Activated CD4-positive, alpha-beta T cell treated with anti-CD3 and anti-CD28 coated beads, Interleukin-2, Interleukin-4, amounts not matched to agents 100 ng/mL and 50 ng/mL, durations not matched to agents 16 hours and 8 hours (primary cell): ENCODE data around the gene CKM.
"Not testable (repeated sequence)": the region's sequence is repeated elsewhere in the genome, so short reads cannot be mapped to it uniquely, and the experiment has no call there.

ENCODE experiments used
- DNase-seq: peaks from one replicate; pipeline ENCODE4 v3.0.0-alpha.2; 2020; ENCODE audit warnings: low spot score

Gene CKM

DNA sequence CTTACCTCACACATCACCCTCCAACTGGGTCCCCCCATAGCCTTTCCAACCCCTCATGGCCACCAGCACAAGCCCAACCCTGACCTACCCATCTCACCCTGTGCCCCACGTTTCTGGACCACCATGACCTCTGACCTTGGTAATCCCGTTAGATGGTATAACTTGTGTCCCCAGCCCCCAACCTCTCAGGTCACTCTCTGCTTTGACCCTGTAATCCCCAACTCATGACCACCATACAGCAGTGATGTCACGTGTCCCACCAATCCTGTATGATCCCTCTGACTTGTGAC is 26.4 kb upstream of the CKM start:
- DNase-seq, result no peak

DNA sequence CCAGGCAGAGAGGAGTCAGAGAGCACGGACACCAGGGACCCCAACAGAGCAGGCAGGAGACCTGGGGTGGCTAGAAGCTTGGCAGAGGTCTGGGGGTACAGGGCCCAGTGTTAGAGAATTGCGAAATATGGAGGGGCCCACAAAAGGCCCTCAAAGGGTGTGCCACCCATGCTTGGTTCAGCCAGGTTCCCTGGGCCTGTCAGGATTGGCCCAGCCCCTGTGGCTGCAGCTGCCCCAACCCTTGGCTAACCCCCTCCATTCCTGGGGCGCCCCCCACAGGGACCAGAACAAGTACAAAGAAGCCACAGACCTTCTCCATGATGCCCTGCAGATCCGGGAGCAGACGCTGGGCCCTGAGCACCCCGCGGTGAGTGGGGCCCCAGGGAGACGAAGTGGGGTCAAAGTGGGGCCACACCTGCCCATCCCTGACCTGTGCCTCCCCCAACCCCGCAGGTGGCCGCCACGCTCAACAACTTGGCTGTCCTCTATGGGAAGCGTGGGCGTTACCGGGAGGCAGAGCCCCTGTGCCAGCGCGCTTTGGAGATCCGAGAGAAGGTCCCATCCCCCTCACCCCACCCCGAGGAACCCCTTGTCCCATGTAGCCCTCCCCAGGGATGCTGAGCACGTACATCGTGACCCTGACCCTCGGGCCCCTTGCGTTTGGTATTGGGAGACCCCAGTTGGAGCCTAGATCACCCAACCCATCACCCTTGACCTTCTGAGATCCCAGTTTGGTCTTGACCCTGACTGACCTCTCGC is 25.9 kb upstream of the CKM start:
- no peak for DNase-seq

DNA sequence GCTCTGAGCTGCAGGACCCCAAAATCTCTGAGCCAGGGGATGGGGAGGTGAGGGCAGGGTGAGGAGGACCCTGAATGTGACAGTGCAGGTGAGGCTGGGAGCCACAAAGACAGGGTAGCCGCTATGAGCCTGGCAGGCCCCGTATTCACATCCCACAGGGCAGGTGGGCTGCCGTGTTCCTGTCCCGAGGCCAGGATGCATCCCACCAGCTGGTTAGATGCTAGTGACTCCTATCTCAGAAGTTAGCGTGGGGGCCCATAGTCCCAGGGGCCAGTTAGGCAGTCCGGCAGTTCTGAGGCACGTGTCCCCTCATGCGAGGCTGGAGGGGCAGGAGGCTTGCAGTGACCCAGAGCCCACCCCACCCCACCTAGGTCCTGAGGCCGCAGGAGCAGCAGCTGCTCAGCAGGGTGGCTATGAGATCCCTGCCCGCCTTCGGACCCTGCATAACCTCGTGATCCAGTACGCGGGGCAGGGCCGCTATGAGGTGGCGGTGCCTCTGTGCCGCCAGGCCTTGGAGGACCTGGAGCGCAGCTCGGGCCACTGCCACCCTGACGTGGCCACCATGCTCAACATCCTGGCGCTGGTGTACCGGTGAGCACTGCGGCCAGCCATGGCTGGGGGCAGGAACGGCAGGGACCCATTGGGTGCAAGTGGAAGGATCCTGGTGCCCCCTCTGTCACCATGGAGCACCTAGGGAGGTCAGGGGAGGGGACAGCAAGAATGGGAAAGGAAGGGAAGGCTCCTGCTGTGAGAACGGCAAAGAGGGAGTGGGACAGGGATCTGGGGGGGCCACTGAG is 25.1 kb upstream of the CKM start:
- no peak for DNase-seq

DNA sequence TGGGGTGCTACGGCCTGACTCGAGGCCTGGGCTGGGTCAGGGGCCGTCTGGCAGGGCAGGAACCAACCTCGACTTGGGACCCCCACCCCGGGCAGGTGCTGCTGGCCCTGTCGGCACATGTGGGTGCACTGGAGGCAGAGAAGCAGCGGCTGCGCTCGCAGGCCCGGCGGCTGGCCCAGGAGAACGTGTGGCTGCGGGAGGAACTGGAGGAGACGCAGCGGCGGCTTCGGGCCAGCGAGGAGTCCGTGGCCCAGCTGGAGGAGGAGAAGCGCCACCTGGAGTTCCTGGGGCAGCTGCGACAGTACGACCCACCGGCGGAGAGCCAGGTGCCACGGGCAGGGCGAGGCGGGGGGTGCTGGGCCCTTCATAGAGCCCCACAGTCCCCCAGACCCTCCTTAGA is 23.8 kb upstream of the CKM start:
- DNase-seq, result no peak

DNA sequence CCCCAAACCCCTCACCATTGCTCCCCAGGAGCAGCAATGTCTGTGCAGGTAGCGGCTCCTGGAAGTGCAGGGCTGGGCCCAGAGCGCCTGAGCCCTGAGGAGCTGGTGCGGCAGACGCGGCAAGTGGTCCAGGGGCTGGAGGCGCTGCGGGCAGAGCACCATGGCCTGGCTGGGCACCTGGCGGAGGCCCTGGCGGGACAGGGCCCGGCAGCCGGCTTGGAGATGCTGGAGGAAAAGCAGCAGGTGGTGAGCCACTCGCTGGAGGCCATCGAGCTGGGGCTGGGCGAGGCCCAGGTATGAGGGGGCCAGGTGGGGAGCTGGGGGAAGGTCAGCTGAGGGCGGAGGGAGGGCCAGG is 22.8 kb upstream of the CKM start:
- no peak for DNase-seq

DNA sequence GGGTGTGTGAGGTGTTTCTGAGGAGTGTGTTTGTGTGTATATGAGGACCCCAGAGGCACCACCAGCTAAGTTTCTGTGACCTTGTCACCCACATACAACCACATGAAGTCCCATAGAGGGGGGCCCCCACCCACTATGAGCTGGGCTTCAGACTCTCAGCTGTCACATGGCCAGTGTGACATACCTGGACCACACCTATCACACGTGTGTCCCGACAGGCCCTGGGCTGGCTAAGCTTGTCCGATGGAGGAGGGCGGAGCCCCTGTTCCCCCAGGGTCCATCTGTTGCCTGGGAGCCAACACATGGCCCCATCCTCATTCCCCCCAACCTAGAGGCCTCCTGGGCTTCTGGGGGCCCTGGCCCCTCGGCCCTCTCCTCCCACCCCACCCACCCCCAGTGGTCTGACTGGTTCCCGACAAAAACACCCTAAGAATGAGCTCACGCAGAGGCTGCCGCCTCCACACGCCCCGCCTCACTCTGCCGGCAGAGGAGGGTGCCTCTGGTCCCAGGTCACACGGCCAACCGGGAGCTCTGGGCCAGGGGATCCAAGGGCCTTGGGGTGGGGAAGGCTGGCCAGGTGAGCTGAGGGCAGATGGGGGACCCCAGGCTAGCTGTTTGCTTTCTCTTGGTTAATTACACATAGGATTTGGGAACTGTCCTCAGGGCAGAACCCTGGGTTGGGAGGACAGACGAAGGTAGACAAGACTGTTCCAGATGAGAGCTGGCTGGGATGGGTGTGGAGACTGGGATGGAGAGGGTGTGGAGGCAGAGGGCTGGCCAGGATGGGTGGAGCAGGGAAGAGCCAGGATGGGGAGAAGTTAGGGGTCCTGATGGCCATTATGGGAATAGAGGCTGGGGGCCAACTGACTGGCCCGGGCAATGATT is 22.2 kb upstream of the CKM start:
- DNase-seq, result no peak

DNA sequence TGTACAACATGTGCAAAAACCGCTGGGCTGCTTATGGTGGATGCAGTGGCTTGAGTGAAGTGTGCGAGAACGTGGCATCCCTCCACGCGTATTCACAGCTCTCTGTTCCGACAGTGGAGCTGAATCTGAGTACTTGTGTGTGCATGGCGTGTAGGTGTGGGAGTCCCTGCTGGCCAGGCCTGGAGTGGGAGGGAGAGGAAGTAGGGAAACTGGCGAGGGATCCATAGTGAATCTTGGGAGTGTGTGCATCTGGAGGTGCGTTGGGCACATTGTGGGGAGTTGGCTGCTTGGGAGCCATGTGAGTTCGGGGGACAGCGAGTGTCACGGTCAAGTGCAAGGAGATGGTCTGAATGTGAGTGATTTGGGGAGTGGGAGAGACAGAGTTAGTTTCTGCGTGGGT is 20.2 kb upstream of the CKM start:
- DNase-seq, result no peak

DNA sequence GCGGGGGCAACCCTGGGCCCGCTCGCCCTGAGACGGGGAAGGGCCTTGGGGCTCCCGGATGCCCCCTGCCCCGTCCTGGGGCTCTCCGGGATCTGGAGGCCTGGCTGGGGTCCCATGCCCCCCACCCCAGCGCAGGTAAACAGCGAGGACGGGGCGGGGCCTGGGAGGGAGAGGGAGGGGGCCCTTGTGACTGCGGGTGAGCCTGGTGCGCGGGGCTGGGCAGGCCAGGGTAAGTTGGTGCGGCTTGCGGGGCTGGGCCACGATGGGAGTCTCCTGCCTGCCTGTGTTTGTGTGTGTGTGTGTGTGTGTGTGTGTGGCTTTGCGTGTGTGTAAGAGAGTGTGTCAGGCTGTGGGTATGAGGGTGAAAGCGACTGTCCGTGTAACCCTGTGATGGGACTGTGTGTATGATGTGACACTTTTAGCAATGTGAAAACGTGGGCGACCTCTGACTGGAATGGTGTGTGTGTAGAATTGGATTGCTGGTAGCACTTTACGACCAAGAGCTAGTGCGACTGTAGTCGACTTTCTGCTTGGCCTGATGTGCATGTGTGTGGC is 18.3 kb upstream of the CKM start:
- DNase-seq, result no peak

DNA sequence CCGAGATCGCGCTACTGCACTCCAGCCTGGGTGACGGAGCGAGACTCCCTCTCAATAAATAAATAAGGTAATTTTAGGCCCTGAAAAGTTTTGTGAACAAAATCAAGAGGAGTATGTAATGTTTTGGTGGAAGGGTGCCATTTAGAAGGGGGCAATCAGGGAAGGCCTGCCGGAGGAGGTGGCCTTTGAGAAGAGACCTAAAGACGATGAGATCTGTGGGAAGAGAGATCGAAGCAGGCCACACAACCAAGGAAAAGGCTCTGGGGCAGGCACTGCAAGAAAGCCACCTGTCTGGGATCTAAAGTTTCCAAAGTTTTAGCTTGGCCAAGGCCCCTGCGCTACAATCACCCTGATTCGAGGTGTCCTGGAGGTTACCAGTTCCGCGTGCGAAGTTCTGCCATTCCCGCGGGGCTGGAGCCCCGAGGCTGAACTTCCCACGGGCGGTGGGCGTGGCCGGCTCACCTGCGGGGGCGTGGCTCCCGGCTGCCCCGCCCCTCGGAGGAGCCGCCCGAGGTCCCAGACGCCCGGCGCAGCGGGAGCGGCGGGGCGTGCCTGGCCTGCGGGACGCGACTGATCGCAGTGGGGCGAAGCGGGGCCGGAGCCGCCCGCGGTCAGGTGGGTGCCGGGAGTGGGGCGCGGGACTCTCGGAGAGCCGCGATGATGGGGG is 17.7 kb upstream of the CKM start, which contains the start of gene KLC3:
KLC3 (plus strand) TSS at position 519 of the 667 bp plus-strand sequence. CDS start 4,792 bp downstream, outside the sequence.
- no peak for DNase-seq

DNA sequence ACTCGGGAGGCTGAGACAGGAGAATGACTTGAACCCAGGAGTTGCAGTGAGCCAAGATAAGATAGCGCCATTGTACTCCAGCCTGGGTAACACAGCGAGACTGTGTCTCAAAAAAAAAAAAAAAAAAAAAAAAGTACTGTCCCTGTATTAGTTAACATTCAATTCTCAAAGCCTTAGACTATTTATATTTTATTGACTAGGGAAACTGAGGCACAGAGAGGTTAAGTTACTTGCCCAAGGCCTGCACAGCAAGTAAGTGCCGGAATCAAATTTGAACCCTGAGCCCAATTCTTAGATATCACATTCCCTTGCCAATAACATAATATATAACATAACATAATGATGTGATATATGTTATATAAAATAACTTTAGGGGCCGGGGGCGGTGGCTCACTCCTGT is 17.0 kb upstream of the CKM start:
- DNase-seq, result no peak

DNA sequence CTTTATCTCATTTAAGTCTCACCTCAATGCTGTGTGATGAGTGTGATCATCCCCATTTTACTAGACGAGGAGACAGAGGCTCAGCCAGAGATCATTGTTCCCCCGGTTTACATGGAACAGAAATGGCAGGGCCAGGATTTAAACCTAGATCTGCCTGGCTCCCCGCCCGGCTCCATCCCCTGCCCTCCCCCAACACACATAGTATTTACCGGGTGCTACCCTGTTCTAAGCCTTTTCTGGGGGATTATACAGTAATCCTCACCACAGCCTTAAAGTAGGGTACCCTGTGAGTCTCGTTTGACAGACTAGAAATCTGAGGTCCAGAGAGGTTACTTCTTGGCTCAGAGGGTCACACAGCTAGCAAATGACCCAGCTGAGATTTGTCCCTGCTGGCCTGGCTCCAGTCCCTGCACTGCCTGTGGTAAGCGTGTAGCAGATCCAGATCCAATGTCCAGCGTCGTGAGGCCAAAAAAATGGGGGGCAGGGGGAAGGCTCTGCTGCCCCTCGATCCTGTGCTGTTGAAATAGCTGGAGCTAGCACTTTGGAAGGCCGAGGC is 14.1 kb upstream of the CKM start:
- no peak for DNase-seq

DNA sequence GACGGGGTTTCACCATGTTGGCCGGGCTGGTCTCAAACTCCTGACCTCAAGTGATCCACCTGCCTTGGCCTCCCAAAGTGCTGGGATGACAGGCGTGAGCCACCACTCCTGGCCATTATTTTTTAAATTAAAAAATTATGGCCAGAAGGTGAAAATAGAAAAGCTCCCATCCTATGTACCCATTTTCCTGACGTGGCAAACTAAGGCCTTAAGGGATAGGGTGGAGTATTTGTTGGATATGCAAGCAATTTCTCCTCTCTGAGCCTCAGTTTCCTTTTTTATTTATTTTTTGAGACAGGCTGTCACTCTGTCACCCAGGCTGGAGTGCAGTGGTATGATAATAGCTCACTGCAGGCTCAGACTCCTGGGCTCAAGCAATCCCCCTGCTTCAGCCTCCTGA is 12.2 kb upstream of the CKM start:
- not testable (repeated sequence) for DNase-seq

DNA sequence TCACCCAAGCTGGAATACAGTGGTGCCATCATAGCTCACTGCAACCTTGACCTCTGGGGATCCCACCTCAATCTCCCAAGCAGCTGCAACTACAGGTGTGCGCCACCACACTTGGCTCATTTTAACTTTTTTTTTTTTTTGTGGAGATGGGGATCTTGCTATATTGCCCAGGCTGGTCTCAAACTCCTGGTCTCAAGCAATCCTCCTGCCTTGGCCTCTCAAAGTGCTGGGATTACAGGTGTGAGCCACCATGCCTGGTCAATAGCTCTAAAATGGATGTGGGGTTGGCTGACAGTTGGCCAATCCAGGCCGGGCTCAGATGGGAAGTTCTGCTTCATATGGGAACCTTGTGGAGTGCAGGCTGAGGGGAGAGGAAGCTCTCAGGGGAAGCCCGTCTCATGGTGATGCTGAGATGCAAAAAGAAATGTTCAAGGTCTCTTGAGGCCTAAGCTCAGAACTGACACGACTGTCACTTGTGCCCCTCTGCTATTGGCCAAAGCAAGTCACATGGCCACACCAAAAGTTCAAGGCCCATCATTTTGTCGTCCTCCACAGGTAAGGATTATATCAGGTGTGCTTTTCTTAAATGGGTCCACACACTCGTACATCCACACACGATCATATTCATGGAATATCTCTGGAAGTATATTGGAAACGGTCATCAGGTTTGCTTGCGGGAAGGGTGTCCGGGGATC is 11.1 kb upstream of the CKM start:
- no peak for DNase-seq

DNA sequence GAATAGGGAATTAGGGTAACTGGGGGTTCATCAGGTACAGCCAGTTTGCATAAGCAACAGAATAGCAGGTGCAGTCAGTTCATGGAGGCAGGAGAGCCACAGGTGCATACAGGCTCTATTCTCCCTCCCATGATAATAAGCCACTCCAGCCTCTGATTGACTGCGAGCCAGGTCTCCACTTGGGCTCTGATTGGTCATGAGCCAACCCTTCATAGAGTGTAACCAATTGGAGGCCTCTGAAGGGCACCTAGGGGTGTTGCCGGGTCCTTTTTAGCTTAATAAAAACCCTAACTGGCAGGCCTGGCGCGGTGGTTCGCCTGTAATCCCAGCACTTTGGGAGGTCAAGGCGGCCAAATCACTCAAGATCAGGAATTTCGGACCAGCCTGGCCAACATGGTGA is 8.7 kb upstream of the CKM start:
- DNase-seq, result no peak

DNA sequence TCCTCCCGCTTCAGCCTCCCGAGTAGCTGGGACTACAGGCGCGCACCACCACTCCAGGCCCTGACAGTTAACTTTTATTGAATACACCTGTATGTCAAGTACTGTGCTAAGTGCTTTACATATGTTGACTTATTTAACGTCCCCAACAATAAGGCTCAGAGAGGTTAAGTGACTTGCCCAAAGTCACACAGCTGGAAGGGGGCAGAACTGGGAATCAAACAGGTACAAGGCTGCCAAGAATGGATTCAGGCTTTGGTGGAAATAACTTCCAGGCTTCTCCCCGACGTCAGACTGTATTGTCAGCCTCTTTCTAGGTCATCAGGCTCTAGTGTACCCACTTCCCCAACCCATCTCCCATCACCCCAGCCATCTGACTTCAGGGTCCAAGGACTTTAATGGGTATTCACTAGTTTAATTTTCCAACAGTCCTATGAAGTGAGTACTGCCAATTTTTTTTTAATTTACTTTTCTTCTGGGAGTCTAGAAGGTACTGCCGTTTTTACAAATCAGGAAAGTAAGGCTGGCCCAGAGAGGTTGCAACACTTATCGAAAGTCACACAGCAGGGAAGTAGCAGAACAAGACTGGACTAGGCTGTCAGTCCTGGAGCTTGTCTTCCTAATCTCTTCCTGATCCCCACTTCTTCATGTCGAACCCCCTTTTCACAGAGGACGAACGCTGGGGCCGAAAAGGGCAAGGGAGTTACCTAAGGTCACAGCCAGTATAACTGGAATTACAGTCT is 4.9 kb upstream of the CKM start:
- no peak for DNase-seq

DNA sequence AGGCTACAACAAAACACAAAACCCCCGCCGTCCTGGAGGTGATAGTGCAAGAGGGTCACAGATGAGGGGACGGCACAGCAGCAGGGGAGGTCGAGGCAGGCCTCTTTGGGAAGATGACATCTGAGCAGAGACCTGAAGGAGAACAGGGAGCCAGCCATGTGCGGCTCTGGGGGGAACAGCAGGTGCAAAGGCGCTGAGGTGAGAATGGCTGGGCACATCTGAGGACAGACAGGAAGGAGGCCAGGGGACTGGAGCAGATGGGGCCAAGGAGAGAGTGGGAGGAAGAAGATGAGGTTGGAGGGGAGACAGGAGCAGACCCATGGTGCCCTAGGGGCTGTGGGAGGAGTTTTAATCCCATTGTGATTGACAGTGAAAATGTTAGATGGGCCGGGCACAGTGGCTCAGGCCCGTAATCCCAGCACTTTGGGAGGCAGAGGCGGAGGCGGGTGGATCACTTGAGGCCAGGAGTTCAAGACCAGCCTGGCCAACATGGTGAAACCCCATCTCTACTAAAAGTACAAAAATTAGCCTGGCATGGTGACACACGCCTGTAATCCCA is 1.8 kb upstream of the CKM start:
- DNase-seq, result no peak

DNA sequence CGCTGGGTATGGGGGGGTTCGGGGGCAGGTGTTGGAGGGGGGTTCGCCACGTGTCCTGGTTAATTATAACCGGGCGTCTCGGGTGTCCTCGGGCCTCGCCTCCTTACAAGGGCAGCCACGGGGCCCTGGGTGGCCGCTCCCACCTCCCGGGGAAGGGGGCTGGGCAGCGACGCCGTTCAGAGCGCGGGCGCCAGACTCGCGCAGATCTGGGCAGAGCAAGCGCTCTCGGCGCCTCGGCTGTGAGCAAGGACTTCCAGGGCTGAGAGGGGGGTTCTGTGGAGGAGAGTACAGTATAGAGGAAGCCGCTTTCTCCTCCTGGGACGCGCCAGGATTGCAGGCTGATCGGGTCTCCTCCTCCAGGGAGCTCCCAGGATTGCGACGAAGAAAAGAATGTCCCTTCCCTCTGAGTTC is 1.0 kb upstream of the CKM start:
- no peak for DNase-seq

DNA sequence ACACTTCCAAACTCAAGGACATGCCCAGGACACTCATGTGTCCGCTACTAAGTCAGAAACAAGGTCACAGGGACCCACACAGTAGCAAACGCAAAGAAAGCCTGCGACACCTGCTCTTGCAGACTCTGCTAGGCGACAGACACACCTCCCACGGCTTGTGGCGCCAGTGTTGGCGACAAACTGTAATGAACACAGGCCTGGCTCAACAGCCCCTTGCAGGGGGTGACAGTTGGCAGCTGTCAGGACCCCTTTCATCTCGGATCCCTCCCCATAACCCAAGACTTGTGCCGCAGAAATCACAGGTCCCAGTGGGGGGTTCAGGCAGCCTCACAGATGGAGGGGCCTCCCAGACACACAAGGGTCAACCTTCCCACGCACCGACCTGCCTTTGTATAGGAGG is 364 bp downstream of the CKM start:
- DNase-seq, result no peak

DNA sequence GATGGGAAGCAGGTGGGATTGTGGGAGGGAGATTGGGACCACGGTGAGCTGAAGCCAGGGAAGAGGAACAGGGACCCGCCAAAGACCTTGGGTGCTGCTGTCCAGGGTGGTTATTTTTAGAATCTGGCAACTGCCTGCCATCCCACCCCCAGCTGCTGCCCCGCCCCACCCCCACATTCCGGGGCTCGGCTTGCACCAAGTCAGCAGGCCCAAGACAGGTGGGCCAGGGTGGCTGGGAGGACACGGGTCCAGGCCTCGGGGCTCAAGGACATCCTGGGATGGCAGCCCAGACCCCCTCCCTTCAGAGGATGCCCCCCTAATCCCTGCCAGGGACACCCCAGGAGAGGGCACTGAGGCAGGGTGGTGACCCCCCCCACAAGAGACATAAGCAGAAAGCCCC is 827 bp downstream of the CKM start:
- no peak for DNase-seq
